Neural cell (in vitro differentiated cells): ENCODE results near the gene FBXO8. TPM values are rescaled to one million over a fixed set of nuclear protein-coding genes. Genes with fewer than 3 reads are reported as not detected.

Source experiments
- H2AFZ ChIP-seq: fragments of 200-600, 300-800 bp; sonication (generic), shearing (Covaris generic); 2 replicates; pipeline ENCODE4 v1.6.0; 2014; ENCODE audit warnings: low read depth, mild to moderate bottlenecking, antibody characterized with exemption, low read length, moderate library complexity
- H3F3A ChIP-seq: fragments of 200-600 bp; shearing (Covaris generic); 2 replicates; pipeline ENCODE4 v1.6.1; 2016; ENCODE audit warnings: mild to moderate bottlenecking, moderate library complexity, mixed read lengths, antibody characterized with exemption, low read length; ENCODE audit not compliant: insufficient read depth, poor library complexity, severe bottlenecking
- H3K27ac ChIP-seq: fragments of 200-600, 300-800 bp; sonication (generic), shearing (Covaris generic); 2 replicates; pipeline ENCODE4 v1.5.1; 2014; ENCODE audit warnings: mild to moderate bottlenecking, low read length, moderate library complexity
- H3K27me3 ChIP-seq: fragments of 300-800, 200-600 bp; sonication (generic), shearing (Covaris generic); 2 replicates; pipeline ENCODE4 v1.6.0; 2014; ENCODE audit warnings: mild to moderate bottlenecking, low read depth, low read length, moderate library complexity; ENCODE audit not compliant: insufficient read depth
- H3K36me3 ChIP-seq: fragments of 300-800, 200-600 bp; sonication (generic), shearing (Covaris generic); 2 replicates; pipeline ENCODE4 v1.5.1; 2014; ENCODE audit warnings: mild to moderate bottlenecking, antibody characterized with exemption, low read length, moderate library complexity; ENCODE audit not compliant: insufficient read depth
- H3K4me2 ChIP-seq: fragments of 300-800, 200-600 bp; sonication (generic), shearing (Covaris generic); 2 replicates; pipeline ENCODE4 v1.6.0; 2014; ENCODE audit warnings: mild to moderate bottlenecking, low read length
- H3K4me3 ChIP-seq: fragments of 300-800, 200-600 bp; sonication (generic), shearing (Covaris generic); 2 replicates; pipeline ENCODE4 v1.5.1; 2014; ENCODE audit warnings: mild to moderate bottlenecking, low read length, moderate library complexity
- H3K79me2 ChIP-seq: fragments of 200-600 bp; shearing (Covaris generic); replicated peaks from 2 replicates; pipeline ENCODE4 v1.6.0; 2014; ENCODE audit warnings: mild to moderate bottlenecking, low read length, moderate library complexity; ENCODE audit not compliant: insufficient read depth
- H3K9ac ChIP-seq: fragments of 300-800, 200-600 bp; sonication (generic), shearing (Covaris generic); 2 replicates; pipeline ENCODE4 v1.6.1; 2016; ENCODE audit warnings: mild to moderate bottlenecking, low read length, mixed read lengths
- H3K9me2 ChIP-seq: fragments of 200-600 bp; shearing (Covaris generic); 2 replicates; pipeline ENCODE4 v1.6.1; 2016; ENCODE audit warnings: mild to moderate bottlenecking, low read length, mixed read lengths; ENCODE audit not compliant: insufficient read depth
- H3K9me3 ChIP-seq: fragments of 200-600, 300-800 bp; sonication (generic), shearing (Covaris generic); 2 replicates; pipeline ENCODE4 v1.6.1; 2016; ENCODE audit warnings: mild to moderate bottlenecking, mixed run types, low read length, moderate library complexity, mixed read lengths
- H4K20me1 ChIP-seq: fragments of 200-600 bp; shearing (Covaris generic); 2 replicates; pipeline ENCODE4 v1.6.1; 2016; ENCODE audit warnings: mild to moderate bottlenecking, mixed run types; ENCODE audit not compliant: insufficient read depth
- CTCF ChIP-seq: fragments of 450-650 bp; IDR thresholded peaks from 2 replicates; pipeline ENCODE4 v1.5.1; 2014; ENCODE audit warnings: antibody characterized with exemption, mild to moderate bottlenecking, moderate library complexity; ENCODE audit not compliant: poor library complexity, severe bottlenecking
- EP300 ChIP-seq: fragments of 450-650 bp; conservative IDR thresholded peaks from 2 replicates; pipeline ENCODE4 v1.6.1; 2014; ENCODE audit warnings: antibody characterized with exemption, mild to moderate bottlenecking, moderate library complexity; ENCODE audit not compliant: poor library complexity, severe bottlenecking
- EZH2 ChIP-seq: fragments of 200-600, 300-800 bp; shearing (Covaris generic), sonication (generic); IDR thresholded peaks from 2 replicates; pipeline ENCODE4 v1.6.1; 2014; ENCODE audit warnings: antibody characterized with exemption, low read length, borderline replicate concordance, mild to moderate bottlenecking; ENCODE audit not compliant: insufficient read depth, poor library complexity, severe bottlenecking
- MXI1 ChIP-seq: fragments of 450-650 bp; conservative IDR thresholded peaks from 2 replicates; pipeline ENCODE4 v1.6.1; 2014; ENCODE audit warnings: antibody characterized with exemption, mild to moderate bottlenecking; ENCODE audit not compliant: poor library complexity, severe bottlenecking
- POLR2AphosphoS5 ChIP-seq: IDR thresholded peaks from 2 replicates; pipeline ENCODE4 v1.6.1; 2012
- RAD21 ChIP-seq: fragments of 450-650 bp; conservative IDR thresholded peaks from 2 replicates; pipeline ENCODE4 v1.6.1; 2014; ENCODE audit warnings: antibody characterized with exemption, mild to moderate bottlenecking, moderate library complexity
- SMC3 ChIP-seq: fragments of 450-650 bp; conservative IDR thresholded peaks from 2 replicates; pipeline ENCODE4 v1.6.1; 2014; ENCODE audit warnings: antibody characterized with exemption, mild to moderate bottlenecking, moderate library complexity; ENCODE audit not compliant: poor library complexity
- TAF1 ChIP-seq: IDR thresholded peaks from 2 replicates; pipeline ENCODE4 v1.6.1; 2012; ENCODE audit warnings: low read depth
- polyA plus RNA-seq: library from polyadenylated mRNA; depleted of rRNA; stranded (reverse); fragments of >200 nt; gene quantifications from 2 replicates; pipeline ENCODE4 v1.2.3, GENCODE V29; 2014
- TF ChIP-seq, protein P1 (sequence below): IDR thresholded peaks from 2 replicates; pipeline ENCODE4 v1.6.1; 2012; ENCODE audit warnings: borderline replicate concordance

FBXO8 gene
- polyA plus RNA-seq, 1 donor from 2014 or later = 29.3 TPM

- Histone ChIP-seq H3K27me3 (no peaks in the 10 kb centered on the region), H4K20me1 (no peaks in the 10 kb centered on the region), H3K4me2 (no peak overlapping the region), H3K36me3 (no peaks in the 10 kb centered on the region), H3K9me3 (peaks cover 8% of the 10 kb centered on the region), H3F3A (no peaks in the 10 kb centered on the region), H3K79me2 (peaks cover 12% of the 10 kb centered on the region), H2AFZ (no peak overlapping the region), H3K27ac (no peak overlapping the region), H3K4me3 (no peak overlapping the region), H3K9ac (no peak overlapping the region), H3K9me2 (no peaks in the 10 kb centered on the region)
- TF ChIP-seq EP300 = no peak
- TF ChIP-seq RAD21 = no peak
- TF ChIP-seq TAF1 = no peak
- TF ChIP-seq SMC3 = no peak
- TF ChIP-seq EZH2 = no peak
- no peak for TF ChIP-seq POLR2AphosphoS5
- TF ChIP-seq, protein P1, sequence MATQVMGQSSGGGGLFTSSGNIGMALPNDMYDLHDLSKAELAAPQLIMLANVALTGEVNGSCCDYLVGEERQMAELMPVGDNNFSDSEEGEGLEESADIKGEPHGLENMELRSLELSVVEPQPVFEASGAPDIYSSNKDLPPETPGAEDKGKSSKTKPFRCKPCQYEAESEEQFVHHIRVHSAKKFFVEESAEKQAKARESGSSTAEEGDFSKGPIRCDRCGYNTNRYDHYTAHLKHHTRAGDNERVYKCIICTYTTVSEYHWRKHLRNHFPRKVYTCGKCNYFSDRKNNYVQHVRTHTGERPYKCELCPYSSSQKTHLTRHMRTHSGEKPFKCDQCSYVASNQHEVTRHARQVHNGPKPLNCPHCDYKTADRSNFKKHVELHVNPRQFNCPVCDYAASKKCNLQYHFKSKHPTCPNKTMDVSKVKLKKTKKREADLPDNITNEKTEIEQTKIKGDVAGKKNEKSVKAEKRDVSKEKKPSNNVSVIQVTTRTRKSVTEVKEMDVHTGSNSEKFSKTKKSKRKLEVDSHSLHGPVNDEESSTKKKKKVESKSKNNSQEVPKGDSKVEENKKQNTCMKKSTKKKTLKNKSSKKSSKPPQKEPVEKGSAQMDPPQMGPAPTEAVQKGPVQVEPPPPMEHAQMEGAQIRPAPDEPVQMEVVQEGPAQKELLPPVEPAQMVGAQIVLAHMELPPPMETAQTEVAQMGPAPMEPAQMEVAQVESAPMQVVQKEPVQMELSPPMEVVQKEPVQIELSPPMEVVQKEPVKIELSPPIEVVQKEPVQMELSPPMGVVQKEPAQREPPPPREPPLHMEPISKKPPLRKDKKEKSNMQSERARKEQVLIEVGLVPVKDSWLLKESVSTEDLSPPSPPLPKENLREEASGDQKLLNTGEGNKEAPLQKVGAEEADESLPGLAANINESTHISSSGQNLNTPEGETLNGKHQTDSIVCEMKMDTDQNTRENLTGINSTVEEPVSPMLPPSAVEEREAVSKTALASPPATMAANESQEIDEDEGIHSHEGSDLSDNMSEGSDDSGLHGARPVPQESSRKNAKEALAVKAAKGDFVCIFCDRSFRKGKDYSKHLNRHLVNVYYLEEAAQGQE = no peak
- no peak for TF ChIP-seq CTCF
- TF ChIP-seq MXI1 = no peak
Observed at GRCh38 chr4:174292473-174292872, 9.0 kb upstream of the FBXO8 start.

DNA sequence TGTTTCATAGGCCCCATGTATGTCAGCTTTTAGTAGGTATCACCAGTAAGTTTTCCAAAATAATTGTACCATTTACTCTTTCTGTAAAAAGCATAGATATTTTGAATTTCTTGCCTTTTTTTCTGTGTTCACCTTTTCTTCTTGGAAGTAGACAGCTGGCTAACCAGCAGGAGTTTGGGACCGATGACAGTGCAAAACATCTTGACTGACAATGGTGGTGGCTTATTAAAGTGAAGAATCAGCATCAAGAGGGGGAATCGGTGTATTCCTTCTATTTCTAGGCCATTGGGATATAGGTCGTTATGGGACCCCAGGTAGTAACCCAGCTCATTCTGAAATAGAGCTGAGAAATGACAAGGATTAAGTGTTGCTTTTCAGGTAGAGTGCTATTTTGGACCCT lies 3.4 kb upstream of the FBXO8 start:
- H3F3A ChIP-seq = no peaks in the 10 kb centered on the region
- peaks cover 41% of the 10 kb centered on the region for H3K79me2 ChIP-seq

More for the DNA sequence above, 3.4 kb upstream of the FBXO8 start:
- Histone ChIP-seq H3K36me3 (no peaks in the 10 kb centered on the region), H4K20me1 (no peaks in the 10 kb centered on the region), H3K4me2 (no peak overlapping the region), H3K4me3 (no peak overlapping the region), H3K27me3 (no peaks in the 10 kb centered on the region), H3K9me2 (no peaks in the 10 kb centered on the region), H3K9me3 (no peaks in the 10 kb centered on the region), H2AFZ (no peak overlapping the region), H3K27ac (no peak overlapping the region), H3K9ac (no peak overlapping the region)
- TF ChIP-seq RAD21 = no peak
- TF ChIP-seq SMC3 = no peak
- TF ChIP-seq, protein P1 = no peak
- TF ChIP-seq MXI1 = no peak
- TF ChIP-seq CTCF = no peak
- no peak for TF ChIP-seq POLR2AphosphoS5
- TF ChIP-seq TAF1 = no peak
- TF ChIP-seq EZH2 = no peak
- TF ChIP-seq EP300 = no peak
